SK-N-SH treated with all-trans-retinoic acid at 6 μM for 48 hours (cell line): Measurements from ENCODE around the gene PRKCSH.

Experiments used
- ARNTL ChIP-seq: fragments of 450-650 bp; formaldehyde crosslinking; IDR thresholded peaks from 2 replicates; pipeline ENCODE4 v1.5.0; 2020; ENCODE audit warnings: low read depth, mild to moderate bottlenecking, moderate library complexity, borderline replicate concordance
- CSDC2 ChIP-seq: fragments of 250-450 bp; sonication (Bioruptor Pico); IDR thresholded peaks from 2 replicates; pipeline ENCODE4 v1.5.0; 2020; ENCODE audit warnings: mild to moderate bottlenecking, moderate library complexity
- OSR1 ChIP-seq: fragments of 250-450 bp; sonication (Bioruptor Pico); IDR thresholded peaks from 2 replicates; pipeline ENCODE4 v1.8.0; 2022; ENCODE audit warnings: moderate library complexity, mild to moderate bottlenecking, inconsistent platforms
- PPARA ChIP-seq: fragments of 250-450 bp; sonication (Bioruptor Pico); IDR thresholded peaks from 2 replicates; pipeline ENCODE4 v1.5.0; 2020; ENCODE audit warnings: mild to moderate bottlenecking, borderline replicate concordance
- RARB ChIP-seq: fragments of 250-450 bp; sonication (Bioruptor Pico); IDR thresholded peaks from 2 replicates; pipeline ENCODE4 v1.8.0; 2021; ENCODE audit warnings: mild to moderate bottlenecking, moderate library complexity
- TOX ChIP-seq: fragments of 250-450 bp; sonication (Bioruptor Pico); IDR thresholded peaks from 2 replicates; pipeline ENCODE4 v1.8.0; 2021; ENCODE audit warnings: mild to moderate bottlenecking, moderate library complexity, borderline replicate concordance
- ZFP3 ChIP-seq: fragments of 250-450 bp; sonication (Bioruptor Pico); IDR thresholded peaks from 2 replicates; pipeline ENCODE4 v1.5.0; 2020; ENCODE audit warnings: mild to moderate bottlenecking, moderate library complexity
- ZFP30 ChIP-seq: fragments of 450-650 bp; formaldehyde crosslinking; IDR thresholded peaks from 2 replicates; pipeline ENCODE4 v1.5.0; 2022; ENCODE audit warnings: mild to moderate bottlenecking, moderate library complexity
- ZNF565 ChIP-seq: fragments of 450-650 bp; formaldehyde crosslinking; conservative IDR thresholded peaks from 2 replicates; pipeline ENCODE4 v1.5.0; 2020; ENCODE audit warnings: low read depth, mild to moderate bottlenecking, moderate library complexity
- ZNF70 ChIP-seq: fragments of 450-650 bp; formaldehyde crosslinking; IDR thresholded peaks from 2 replicates; pipeline ENCODE4 v1.5.0; 2020; ENCODE audit warnings: mild to moderate bottlenecking, moderate library complexity
- TF ChIP-seq, protein P1 (sequence below): fragments of 250-450 bp; sonication (Bioruptor Pico); IDR thresholded peaks from 2 replicates; pipeline ENCODE4 v1.8.0; 2020; ENCODE audit warnings: mild to moderate bottlenecking, moderate library complexity, borderline replicate concordance
- TF ChIP-seq, protein P2 (sequence below): fragments of 250-450 bp; sonication (Bioruptor Pico); IDR thresholded peaks from 2 replicates; pipeline ENCODE4 v1.5.1; 2020; ENCODE audit warnings: low read depth, mild to moderate bottlenecking, moderate library complexity
- TF ChIP-seq, protein P3 (sequence below): fragments of 250-450 bp; sonication (Bioruptor Pico); IDR thresholded peaks from 2 replicates; pipeline ENCODE4 v1.5.1; 2021; ENCODE audit warnings: mild to moderate bottlenecking, moderate library complexity
- TF ChIP-seq, protein P4 (sequence below): fragments of 250-450 bp; sonication (Bioruptor Pico); IDR thresholded peaks from 2 replicates; pipeline ENCODE4 v1.8.0; 2021; ENCODE audit warnings: low read depth, mild to moderate bottlenecking, moderate library complexity, borderline replicate concordance

DNA sequence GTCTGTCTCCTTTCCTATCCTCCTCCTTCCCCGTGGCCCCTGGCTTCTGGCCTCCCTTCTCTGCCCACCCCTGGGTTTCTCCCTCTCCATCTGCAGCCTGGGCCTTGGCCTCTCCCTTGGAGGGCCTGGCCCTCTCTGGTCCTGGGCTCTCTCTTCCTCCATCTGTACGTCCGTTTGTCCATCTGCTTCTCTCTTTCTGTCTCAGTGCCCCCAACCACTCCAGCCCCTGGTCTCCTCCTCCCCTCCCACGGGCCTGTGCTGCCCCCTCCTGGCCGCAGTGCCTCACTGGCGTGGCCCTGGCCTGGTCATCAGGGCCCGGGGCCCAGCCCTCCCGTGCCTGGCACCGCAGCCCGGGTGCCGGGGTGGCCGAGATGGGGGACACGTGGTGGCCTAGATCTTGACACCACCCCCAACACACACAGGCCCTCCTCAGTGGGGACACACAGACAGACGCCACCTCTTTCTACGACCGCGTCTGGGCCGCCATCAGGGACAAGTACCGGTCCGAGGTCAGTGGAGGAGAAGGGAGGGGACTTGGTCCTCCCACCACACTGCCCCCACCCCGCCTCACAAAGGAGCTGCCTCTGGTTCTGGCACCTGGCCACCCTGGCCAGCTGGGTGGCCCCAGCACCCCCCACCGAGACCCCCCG, 11.3 kb downstream of the PRKCSH start:
- TF ChIP-seq ARNTL (CRISPR knock-in tag) (no peak), PPARA (CRISPR knock-in tag) (no peak), OSR1 (CRISPR knock-in tag) (no peak), CSDC2 (CRISPR knock-in tag) (no peak), ZFP30 (CRISPR knock-in tag) (no peak), ZFP3 (CRISPR knock-in tag) (no peak), TOX (CRISPR knock-in tag) (no peak), RARB (no peak), ZNF70 (no peak), ZNF565 (CRISPR knock-in tag) (no peak)
- TF ChIP-seq, protein P1, sequence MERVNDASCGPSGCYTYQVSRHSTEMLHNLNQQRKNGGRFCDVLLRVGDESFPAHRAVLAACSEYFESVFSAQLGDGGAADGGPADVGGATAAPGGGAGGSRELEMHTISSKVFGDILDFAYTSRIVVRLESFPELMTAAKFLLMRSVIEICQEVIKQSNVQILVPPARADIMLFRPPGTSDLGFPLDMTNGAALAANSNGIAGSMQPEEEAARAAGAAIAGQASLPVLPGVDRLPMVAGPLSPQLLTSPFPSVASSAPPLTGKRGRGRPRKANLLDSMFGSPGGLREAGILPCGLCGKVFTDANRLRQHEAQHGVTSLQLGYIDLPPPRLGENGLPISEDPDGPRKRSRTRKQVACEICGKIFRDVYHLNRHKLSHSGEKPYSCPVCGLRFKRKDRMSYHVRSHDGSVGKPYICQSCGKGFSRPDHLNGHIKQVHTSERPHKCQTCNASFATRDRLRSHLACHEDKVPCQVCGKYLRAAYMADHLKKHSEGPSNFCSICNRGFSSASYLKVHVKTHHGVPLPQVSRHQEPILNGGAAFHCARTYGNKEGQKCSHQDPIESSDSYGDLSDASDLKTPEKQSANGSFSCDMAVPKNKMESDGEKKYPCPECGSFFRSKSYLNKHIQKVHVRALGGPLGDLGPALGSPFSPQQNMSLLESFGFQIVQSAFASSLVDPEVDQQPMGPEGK (CRISPR knock-in tag), result no peak
- TF ChIP-seq, protein P2, sequence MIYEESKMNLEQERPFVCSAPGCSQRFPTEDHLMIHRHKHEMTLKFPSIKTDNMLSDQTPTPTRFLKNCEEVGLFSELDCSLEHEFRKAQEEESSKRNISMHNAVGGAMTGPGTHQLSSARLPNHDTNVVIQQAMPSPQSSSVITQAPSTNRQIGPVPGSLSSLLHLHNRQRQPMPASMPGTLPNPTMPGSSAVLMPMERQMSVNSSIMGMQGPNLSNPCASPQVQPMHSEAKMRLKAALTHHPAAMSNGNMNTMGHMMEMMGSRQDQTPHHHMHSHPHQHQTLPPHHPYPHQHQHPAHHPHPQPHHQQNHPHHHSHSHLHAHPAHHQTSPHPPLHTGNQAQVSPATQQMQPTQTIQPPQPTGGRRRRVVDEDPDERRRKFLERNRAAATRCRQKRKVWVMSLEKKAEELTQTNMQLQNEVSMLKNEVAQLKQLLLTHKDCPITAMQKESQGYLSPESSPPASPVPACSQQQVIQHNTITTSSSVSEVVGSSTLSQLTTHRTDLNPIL (CRISPR knock-in tag), result no peak
- TF ChIP-seq, protein P3, sequence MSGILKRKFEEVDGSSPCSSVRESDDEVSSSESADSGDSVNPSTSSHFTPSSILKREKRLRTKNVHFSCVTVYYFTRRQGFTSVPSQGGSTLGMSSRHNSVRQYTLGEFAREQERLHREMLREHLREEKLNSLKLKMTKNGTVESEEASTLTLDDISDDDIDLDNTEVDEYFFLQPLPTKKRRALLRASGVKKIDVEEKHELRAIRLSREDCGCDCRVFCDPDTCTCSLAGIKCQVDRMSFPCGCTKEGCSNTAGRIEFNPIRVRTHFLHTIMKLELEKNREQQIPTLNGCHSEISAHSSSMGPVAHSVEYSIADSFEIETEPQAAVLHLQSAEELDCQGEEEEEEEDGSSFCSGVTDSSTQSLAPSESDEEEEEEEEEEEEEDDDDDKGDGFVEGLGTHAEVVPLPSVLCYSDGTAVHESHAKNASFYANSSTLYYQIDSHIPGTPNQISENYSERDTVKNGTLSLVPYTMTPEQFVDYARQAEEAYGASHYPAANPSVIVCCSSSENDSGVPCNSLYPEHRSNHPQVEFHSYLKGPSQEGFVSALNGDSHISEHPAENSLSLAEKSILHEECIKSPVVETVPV (CRISPR knock-in tag), result no peak
- TF ChIP-seq, protein P4, sequence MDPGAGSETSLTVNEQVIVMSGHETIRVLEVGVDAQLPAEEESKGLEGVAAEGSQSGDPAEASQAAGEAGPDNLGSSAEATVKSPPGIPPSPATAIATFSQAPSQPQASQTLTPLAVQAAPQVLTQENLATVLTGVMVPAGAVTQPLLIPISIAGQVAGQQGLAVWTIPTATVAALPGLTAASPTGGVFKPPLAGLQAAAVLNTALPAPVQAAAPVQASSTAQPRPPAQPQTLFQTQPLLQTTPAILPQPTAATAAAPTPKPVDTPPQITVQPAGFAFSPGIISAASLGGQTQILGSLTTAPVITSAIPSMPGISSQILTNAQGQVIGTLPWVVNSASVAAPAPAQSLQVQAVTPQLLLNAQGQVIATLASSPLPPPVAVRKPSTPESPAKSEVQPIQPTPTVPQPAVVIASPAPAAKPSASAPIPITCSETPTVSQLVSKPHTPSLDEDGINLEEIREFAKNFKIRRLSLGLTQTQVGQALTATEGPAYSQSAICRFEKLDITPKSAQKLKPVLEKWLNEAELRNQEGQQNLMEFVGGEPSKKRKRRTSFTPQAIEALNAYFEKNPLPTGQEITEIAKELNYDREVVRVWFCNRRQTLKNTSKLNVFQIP (CRISPR knock-in tag), result no peak
